H9 (cell line): ENCODE measurements around the gene MOB3A. TPM values are rescaled to one million over a fixed set of nuclear protein-coding genes. Genes with fewer than 3 reads are reported as not detected.

Experiments used
- DNase-seq: peaks from one replicate; pipeline ENCODE4 v3.0.0-alpha.2; 2017
- H2AFZ ChIP-seq: one replicate; pipeline ENCODE4 v1.6.1; 2013; ENCODE audit warnings: mild to moderate bottlenecking, low read length, control low read depth, moderate library complexity
- H2AK5ac ChIP-seq: 2 replicates; pipeline ENCODE4 v1.6.1; 2013; ENCODE audit warnings: low read length, control low read depth, mixed read lengths; ENCODE audit not compliant: insufficient read length
- H2BK120ac ChIP-seq: one replicate; pipeline ENCODE4 v1.6.1; 2013; ENCODE audit warnings: low read depth, mild to moderate bottlenecking, low read length, control low read depth, inconsistent platforms; ENCODE audit not compliant: poor library complexity, severe bottlenecking
- H2BK12ac ChIP-seq: 2 replicates; pipeline ENCODE4 v1.6.1; 2013; ENCODE audit warnings: low read length, control low read depth, mixed read lengths, low read depth; ENCODE audit not compliant: insufficient read length
- H2BK15ac ChIP-seq: 2 replicates; pipeline ENCODE4 v1.6.1; 2013; ENCODE audit warnings: low read depth, low read length, control low read depth
- H2BK20ac ChIP-seq: one replicate; pipeline ENCODE4 v1.6.1; 2013; ENCODE audit warnings: low read depth, mild to moderate bottlenecking, low read length, control low read depth, inconsistent platforms; ENCODE audit not compliant: poor library complexity, severe bottlenecking
- H2BK5ac ChIP-seq: 2 replicates; pipeline ENCODE4 v1.6.1; 2013; ENCODE audit warnings: low read length, control low read depth, mixed read lengths; ENCODE audit not compliant: insufficient read length
- H3K14ac ChIP-seq: 2 replicates; pipeline ENCODE4 v1.6.1; 2013; ENCODE audit warnings: low read length, control low read depth; ENCODE audit not compliant: insufficient read depth
- H3K18ac ChIP-seq: 2 replicates; pipeline ENCODE4 v1.6.1; 2013; ENCODE audit warnings: low read depth, mild to moderate bottlenecking, mixed read lengths, low read length, control low read depth; ENCODE audit not compliant: insufficient read length
- H3K23ac ChIP-seq: 2 replicates; pipeline ENCODE4 v1.6.1; 2013; ENCODE audit warnings: low read length, control low read depth, mixed read lengths, low read depth; ENCODE audit not compliant: insufficient read length
- H3K23me2 ChIP-seq: 2 replicates; pipeline ENCODE4 v1.6.1; 2013; ENCODE audit warnings: low read depth, mild to moderate bottlenecking, mixed read lengths, low read length, control low read depth; ENCODE audit not compliant: insufficient read length, poor library complexity, severe bottlenecking
- H3K27ac ChIP-seq: 2 replicates; pipeline ENCODE4 v1.5.1; 2013; ENCODE audit warnings: low read length, control low read depth, mixed read lengths, low read depth; ENCODE audit not compliant: insufficient read length
- H3K27me3 ChIP-seq: 2 replicates; pipeline ENCODE4 v1.6.1; 2013; ENCODE audit warnings: low read length, control low read depth, inconsistent platforms; ENCODE audit not compliant: insufficient read depth
- H3K4ac ChIP-seq: 2 replicates; pipeline ENCODE4 v1.6.1; 2013; ENCODE audit warnings: low read depth, mild to moderate bottlenecking, control low read depth, inconsistent platforms, low read length, moderate library complexity
- H3K4me1 ChIP-seq: 2 replicates; pipeline ENCODE4 v1.6.1; 2013; ENCODE audit warnings: low read length, control low read depth, inconsistent platforms; ENCODE audit not compliant: insufficient read depth
- H3K4me2 ChIP-seq: 2 replicates; pipeline ENCODE4 v1.6.1; 2013; ENCODE audit warnings: low read length, control low read depth, mixed read lengths; ENCODE audit not compliant: insufficient read length, insufficient read depth
- H3K56ac ChIP-seq: 2 replicates; pipeline ENCODE4 v1.6.1; 2013; ENCODE audit warnings: low read depth, mild to moderate bottlenecking, mixed read lengths, low read length, control low read depth; ENCODE audit not compliant: insufficient read length
- H3K79me1 ChIP-seq: 2 replicates; pipeline ENCODE4 v1.6.1; 2013; ENCODE audit warnings: low read depth, mild to moderate bottlenecking, moderate library complexity, low read length, control low read depth, inconsistent platforms; ENCODE audit not compliant: insufficient read depth, poor library complexity, severe bottlenecking
- H3K79me2 ChIP-seq: 2 replicates; pipeline ENCODE4 v1.6.1; 2013; ENCODE audit warnings: low read length, control low read depth, inconsistent platforms; ENCODE audit not compliant: insufficient read depth
- H3K9ac ChIP-seq: 2 replicates; pipeline ENCODE4 v1.6.1; 2013; ENCODE audit warnings: low read length, control low read depth, mixed read lengths; ENCODE audit not compliant: insufficient read length; ENCODE audit errors: extremely low read depth
- H3K9me3 ChIP-seq: one replicate; pipeline ENCODE4 v1.6.1; 2013; ENCODE audit warnings: low read depth, low read length, inconsistent platforms; ENCODE audit not compliant: control insufficient read depth
- H3T11ph ChIP-seq: one replicate; pipeline ENCODE4 v1.6.1; 2013; ENCODE audit warnings: mild to moderate bottlenecking, low read length, control low read depth, inconsistent platforms
- H4K20me1 ChIP-seq: one replicate; pipeline ENCODE4 v1.6.1; 2013; ENCODE audit not compliant: control insufficient read depth, insufficient read length, insufficient read depth
- H4K5ac ChIP-seq: 2 replicates; pipeline ENCODE4 v1.6.1; 2013; ENCODE audit warnings: low read depth, mild to moderate bottlenecking, mixed read lengths, low read length, control low read depth; ENCODE audit not compliant: insufficient read length
- H4K8ac ChIP-seq: replicated peaks from 2 replicates; pipeline ENCODE4 v1.6.1; 2013; ENCODE audit warnings: low read length, control low read depth, mixed read lengths, low read depth; ENCODE audit not compliant: insufficient read length
- H4K91ac ChIP-seq: 2 replicates; pipeline ENCODE4 v1.6.1; 2013; ENCODE audit warnings: low read depth, mild to moderate bottlenecking, moderate library complexity, mixed read lengths, low read length, control low read depth; ENCODE audit not compliant: insufficient read length
- H3K27ac Mint-ChIP-seq, 3 experiments: 2 replicates in 2 of 3; 3 replicates in 1 of 3; pipeline ENCODE4 v1.8.0; 2020 to 2021; ENCODE audit warnings: mixed read lengths in 3 of 3, mild to moderate bottlenecking in 1 of 3, moderate library complexity in 1 of 3
- H3K27me3 Mint-ChIP-seq: 2 replicates; pipeline ENCODE4 v1.8.0; 2021; ENCODE audit warnings: low read depth, mild to moderate bottlenecking, moderate library complexity, mixed read lengths
- H3K36me3 Mint-ChIP-seq, 3 experiments: 2 replicates in 2 of 3; 3 replicates in 1 of 3; pipeline ENCODE4 v1.8.0; 2020 to 2021; ENCODE audit warnings: low read depth in 3 of 3, mixed read lengths in 3 of 3; ENCODE audit not compliant: insufficient read depth in 1 of 3
- H3K4me1 Mint-ChIP-seq, 2 experiments: 2 replicates each; pipeline ENCODE4 v1.8.0; 2020; ENCODE audit warnings: mixed read lengths in 2 of 2
- H3K4me3 Mint-ChIP-seq, 2 experiments: 2 replicates in 1 of 2; 3 replicates in 1 of 2; pipeline ENCODE4 v1.8.0; 2020 to 2021; ENCODE audit warnings: mild to moderate bottlenecking in 2 of 2, mixed read lengths in 2 of 2, moderate library complexity in 1 of 2
- H3K9me3 Mint-ChIP-seq, 2 experiments: 2 replicates in 1 of 2; 3 replicates in 1 of 2; pipeline ENCODE4 v1.8.0; 2020; ENCODE audit warnings: mild to moderate bottlenecking in 2 of 2, mixed read lengths in 2 of 2, moderate library complexity in 1 of 2
- CTCF ChIP-seq: fragments of 200-600 bp; sonication (generic); conservative IDR thresholded peaks from 3 replicates; pipeline ENCODE4 v1.8.0; 2021; ENCODE audit warnings: antibody characterized with exemption, mild to moderate bottlenecking
- WGBS: extraction: QIAGEN DNeasy Blood & Tissue Kit; methylation state at CpG from one replicate; pipeline ENCODE4 v1.1.7; 2013; ENCODE audit warnings: missing lambda C conversion rate, low lambda C conversion rate, mixed read lengths; ENCODE audit not compliant: insufficient read length; ENCODE audit errors: extremely low coverage; 5-methylcytosine and 5-hydroxymethylcytosine counted together
- total RNA-seq: library from RNA; stranded (reverse); gene quantifications from 2 replicates; pipeline ENCODE4 v1.2.1, GENCODE V29; 2021

The MOB3A gene
- total RNA-seq, 1 experiment from 2014 or later, result 11.5 TPM

- H3K4me1 Mint-ChIP-seq, result peaks cover 15 to 33% of the 10 kb centered on the region in 2 experiments
- H3K9me3 Mint-ChIP-seq, result no peaks in the 10 kb centered on the region; a peak in 1 of 5 replicates
- Histone ChIP-seq H3K4me2 (no peak overlapping the region), H3K23ac (no peak overlapping the region), H2AK5ac (no peak overlapping the region), H3K56ac (no peak overlapping the region), H2BK12ac (no peak overlapping the region), H3K14ac (no peak overlapping the region), H4K8ac (no peak overlapping the region), H2AFZ (no peak overlapping the region), H2BK15ac (no peak overlapping the region), H2BK120ac (no peak overlapping the region), H3K18ac (no peak overlapping the region), H2BK5ac (no peak overlapping the region), H3K9me3 (no peaks in the 10 kb centered on the region), H3K27me3 (no peaks in the 10 kb centered on the region), H4K20me1 (no peaks in the 10 kb centered on the region), H2BK20ac (no peak overlapping the region), H3K27ac (no peak overlapping the region), H3K9ac (no peak overlapping the region), H4K91ac (no peak overlapping the region), H3K4ac (no peak overlapping the region), H3K79me2 (no peaks in the 10 kb centered on the region), H3T11ph (no peak overlapping the region), H4K5ac (no peak overlapping the region), H3K23me2 (peaks cover 5% of the 10 kb centered on the region), H3K4me1 (no peaks in the 10 kb centered on the region), H3K79me1 (no peaks in the 10 kb centered on the region)
- no peak overlapping the region; a peak in 1 of 5 replicates for H3K4me3 Mint-ChIP-seq
- no peak for TF ChIP-seq CTCF
- no peaks in the 10 kb centered on the region for H3K27me3 Mint-ChIP-seq
- DNase-seq, result no peak
- no CpG with 5 or more reads among the region's 22 CpGs for WGBS
- peak overlapping the region in 1 of 3 experiments; percentile 77; a peak in 2 of 7 replicates for H3K27ac Mint-ChIP-seq
- no peaks in the 10 kb centered on the region for H3K36me3 Mint-ChIP-seq
Measured at GRCh38 chr19:2055931-2056836, 39.9 kb downstream of the MOB3A start.
